H4 (cell line): ENCODE measurements around the gene CBLB. TPM values are rescaled to one million over a fixed set of nuclear protein-coding genes. Genes with fewer than 3 reads are reported as not detected.

Source experiments
- DNase-seq: peaks from one replicate; pipeline ENCODE4 v3.0.0-alpha.2; 2015; ENCODE audit warnings: low spot score
- total RNA-seq: library from RNA; depleted of rRNA; stranded (reverse); fragments of >200 nt; shearing (Covaris generic); gene quantifications from 2 replicates; pipeline ENCODE4 v1.2.3, GENCODE V29; 2014

The CBLB gene
- total RNA-seq, 1 experiment from 2014 or later = 22.5 TPM

DNA sequence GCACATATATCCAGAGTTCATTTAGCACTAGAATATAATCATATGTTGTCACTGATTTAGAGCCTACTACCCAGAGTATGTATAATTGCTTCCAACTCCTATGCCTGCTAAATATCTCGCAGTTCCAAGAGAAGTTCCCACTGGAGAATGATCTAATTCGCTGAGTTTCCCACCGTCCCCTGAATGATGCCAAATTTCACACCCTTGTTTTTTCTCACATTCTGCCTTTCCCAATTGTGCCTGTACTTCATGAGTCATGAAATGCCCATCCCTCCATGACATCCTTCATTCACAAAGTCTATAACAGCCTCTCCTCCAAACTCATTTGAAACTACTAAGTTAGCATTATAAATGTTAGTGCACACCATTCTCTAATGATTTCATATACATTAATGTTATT lies 177.2 kb downstream of the CBLB start:
- DNase-seq = no peak

DNA sequence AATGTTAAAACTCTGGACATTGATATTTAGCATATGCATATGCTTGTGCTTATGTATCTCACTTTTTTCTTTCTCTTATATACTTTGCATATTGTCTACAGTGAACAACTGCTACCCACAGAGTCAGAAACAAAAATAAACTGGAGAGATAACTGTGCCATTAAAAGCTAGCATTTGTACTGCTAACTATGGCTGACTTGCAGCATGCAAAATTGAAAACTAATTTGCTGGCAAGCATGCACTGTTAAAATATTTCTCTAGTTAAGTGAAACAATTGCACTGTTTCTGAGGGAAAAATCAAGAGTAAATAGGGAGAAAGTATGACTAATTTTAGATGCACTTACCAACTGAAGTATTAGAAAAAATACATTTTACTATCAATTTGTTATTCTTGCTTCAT lies 177.8 kb downstream of the CBLB start:
- DNase-seq = no peak

- no peak for DNase-seq
Observed at GRCh38 chr3:105688821-105689220, 180.0 kb downstream of the CBLB start.

DNA sequence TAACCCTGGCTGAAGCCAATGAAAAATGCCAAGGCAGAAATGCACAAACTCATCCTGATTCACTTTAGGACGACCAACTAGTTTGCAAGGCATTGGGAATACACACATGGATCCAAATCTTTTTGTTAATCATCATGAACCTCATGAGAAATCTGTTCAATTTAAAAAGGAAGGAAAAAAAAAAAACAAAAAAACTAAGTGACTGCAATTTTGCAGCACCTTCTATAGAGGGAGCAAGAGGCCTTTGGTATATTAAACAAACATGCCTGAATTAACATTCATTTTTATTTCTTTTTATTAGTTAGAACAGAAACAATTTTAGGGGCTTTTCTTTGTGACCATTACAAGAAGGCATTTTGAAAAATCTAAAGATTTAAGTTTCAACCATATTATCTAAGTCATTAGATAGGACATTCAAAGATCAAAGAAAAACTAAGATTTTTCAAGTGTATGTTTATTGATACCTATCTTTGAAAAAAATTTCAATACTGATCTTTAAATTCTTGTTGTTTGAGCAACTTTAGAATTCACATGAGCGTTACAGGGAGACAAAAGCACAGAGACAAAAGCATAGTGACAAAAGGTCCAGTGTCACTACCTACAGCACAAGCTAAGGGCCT lies 182.4 kb downstream of the CBLB start:
- DNase-seq = peak; percentile 22

DNA sequence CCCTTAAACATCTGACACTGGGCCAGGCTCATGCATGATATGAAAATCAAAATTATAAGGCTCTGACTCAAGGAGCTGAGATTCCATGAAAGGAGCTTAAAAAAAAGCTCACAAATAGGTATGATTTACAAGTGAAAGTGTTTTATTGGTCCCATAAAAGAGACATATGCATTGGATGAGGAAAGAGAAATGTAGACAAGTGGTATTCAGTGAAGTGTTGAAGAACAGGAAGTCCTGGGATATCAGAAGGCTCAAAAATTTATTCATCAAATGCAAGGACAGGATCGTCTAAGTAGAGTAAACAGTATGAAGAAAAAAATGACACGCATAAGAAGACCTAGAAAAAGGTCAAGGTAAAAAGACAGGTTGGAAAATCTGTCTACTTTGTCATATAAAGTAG lies 188.9 kb downstream of the CBLB start:
- no peak for DNase-seq

DNA sequence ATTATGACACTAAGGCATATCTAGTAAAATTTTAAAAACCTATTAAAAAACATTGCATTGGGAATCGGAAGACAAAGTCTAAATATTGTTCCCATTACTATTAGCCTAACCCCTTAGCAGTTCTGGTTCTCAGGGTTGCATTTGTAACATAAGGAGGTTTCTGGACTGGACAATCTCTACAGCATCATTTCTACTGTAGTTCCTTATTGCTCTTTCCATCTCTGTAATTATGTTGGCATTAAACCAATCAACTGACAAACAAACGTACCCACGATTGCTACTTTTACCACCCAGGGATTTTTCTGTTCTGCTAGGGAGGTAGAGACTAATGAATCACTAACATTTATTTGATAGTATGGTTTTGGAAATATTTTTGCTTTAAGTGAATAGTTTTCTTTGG lies 190.8 kb downstream of the CBLB start:
- no peak for DNase-seq

DNA sequence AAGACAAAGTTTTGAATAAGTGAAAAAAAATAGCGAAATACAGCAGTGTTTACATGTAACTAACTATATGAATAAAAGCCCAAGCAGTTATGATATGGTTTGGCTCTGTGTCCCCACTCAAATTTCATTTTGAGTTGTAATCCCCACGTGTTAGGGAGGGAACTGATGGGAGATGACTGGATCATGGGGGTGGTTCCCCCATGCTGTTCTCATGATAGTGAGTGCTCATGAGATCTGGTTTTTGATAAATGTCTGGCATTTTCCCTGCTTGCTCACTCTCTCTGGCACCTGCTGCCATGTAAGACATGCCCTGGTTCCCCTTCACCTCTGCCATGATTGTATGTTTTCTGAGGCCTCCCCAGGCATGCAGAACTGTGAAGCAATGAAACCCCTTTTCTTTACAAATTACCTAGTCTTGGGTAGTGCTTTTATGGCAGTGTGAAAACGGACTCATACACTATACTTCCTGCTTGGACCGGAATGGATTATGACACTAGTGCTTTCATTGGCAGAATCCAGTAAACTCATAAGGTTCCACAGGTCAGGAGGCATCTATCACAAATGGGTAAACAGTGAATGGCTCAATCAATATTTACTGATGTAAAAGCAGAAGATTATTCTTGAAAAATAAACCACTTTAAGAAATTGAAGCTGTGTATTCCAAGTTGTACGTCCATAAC lies 192.1 kb downstream of the CBLB start:
- DNase-seq = no peak

DNA sequence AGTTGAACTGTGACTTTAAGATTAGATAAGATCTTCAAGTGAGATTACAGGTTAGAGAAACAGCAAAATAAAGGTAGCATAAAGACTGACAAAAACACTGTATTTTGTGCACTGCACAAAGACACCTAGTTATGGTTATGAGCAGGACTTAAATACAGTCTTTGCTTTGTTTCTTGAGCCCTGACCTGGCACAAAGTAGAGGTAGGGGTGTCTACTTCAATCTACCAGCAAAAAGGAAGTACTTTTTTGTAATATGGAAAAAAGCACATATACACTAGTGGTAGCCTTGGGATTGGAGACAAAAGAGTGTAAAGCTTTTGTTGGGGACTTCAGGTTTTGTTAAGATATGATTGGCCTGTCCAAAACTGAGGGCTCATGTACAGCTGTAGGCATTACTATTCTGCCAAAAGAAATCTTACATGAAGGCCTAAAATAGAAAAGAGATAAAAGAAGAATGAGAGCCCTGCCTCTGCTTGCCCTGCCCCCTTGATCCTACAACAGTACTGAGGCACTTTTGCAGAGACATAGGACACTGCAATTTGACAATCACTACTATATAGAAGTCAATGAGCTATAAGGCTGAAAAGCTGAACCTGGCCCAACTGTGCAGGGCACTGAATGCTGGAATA lies 194.3 kb downstream of the CBLB start:
- DNase-seq = no peak

DNA sequence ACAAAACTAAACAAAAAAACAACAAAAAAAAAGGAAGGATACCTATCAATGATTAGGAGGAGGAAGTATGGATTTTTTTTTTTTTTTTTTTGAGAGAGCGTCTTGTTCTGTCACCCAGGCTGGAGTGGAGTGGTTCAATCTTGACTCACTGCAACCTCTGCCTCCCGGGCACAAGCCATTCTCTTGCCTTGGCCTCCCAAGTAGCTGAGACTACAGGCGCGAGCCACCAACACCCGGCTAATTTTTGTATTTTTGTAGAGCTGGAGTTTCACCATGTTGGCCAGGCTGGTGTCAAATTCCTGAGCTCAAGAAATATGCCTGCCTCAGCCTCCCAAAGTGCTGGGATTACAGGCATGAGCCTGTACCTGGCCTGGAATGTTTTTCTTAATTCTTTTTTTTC lies 195.8 kb downstream of the CBLB start:
- no peak for DNase-seq

DNA sequence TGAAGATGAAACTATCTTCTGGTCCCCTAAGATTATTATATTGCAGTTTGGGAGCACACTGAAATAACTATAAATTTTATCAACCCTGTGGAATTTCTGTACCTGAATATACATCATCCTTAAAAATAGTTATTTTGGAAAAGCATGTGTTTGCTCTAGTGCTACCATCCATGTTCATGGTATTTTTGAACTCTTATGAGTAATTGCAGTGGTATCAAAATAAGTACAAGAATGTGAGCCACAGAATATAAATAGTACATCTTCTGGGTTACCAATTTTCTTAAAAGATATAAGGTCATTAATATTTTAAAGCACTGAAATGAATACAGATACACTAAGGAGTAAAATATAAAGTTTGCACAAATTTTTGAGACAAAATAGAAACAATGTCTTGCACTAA lies 206.5 kb downstream of the CBLB start:
- no peak for DNase-seq

DNA sequence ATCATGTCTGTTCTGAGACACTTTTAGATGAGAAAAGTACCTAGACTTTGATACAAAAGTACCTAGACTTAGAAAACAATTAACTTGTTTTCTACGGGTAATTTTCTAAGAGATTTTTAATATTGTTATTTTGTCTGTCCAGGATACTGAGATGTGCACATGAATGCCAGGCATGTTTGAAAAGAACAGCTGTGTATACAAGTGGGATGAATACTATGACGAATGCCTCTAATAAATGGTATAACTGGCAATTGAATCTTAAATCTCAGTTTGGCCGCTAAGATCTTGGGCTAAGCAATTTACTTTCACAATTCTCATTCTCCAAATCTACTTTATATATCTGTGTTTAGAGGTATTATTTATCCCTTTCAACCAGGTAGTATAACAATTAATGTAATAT lies 207.4 kb downstream of the CBLB start:
- no peak for DNase-seq

- no peak for DNase-seq
Observed at GRCh38 chr3:105656651-105657504, 211.9 kb downstream of the CBLB start.

GRCh38 chr3:105653868-105654267 lies 214.9 kb downstream of the CBLB start:
- no peak for DNase-seq

- DNase-seq = no peak
Observed at GRCh38 chr3:105653166-105653565, 215.6 kb downstream of the CBLB start.

GRCh38 chr3:105649480-105649879 lies 219.3 kb downstream of the CBLB start:
- DNase-seq = no peak

GRCh38 chr3:105647047-105647446 lies 221.8 kb downstream of the CBLB start:
- peak; percentile 88 for DNase-seq

GRCh38 chr3:105639131-105639530 lies 229.7 kb downstream of the CBLB start:
- DNase-seq = no peak

DNA sequence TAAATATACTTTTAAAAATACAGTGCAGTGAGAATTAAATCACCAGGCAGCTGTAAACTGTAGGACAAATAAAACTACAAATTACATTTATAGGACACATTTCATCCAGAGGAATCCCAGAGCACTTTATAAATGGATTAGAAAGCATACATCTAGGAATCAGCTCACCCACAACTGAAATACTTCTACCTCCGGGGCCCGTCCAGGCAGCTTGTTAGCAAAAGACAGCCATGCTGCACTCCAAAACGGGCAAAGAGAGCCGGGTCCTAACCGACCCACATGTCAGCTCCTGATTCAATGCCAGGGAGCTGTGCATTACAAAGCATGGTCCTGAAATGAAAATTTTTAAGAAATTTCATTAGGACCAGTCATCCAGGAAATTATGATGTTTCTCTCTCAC lies 234.1 kb downstream of the CBLB start:
- no peak for DNase-seq

DNA sequence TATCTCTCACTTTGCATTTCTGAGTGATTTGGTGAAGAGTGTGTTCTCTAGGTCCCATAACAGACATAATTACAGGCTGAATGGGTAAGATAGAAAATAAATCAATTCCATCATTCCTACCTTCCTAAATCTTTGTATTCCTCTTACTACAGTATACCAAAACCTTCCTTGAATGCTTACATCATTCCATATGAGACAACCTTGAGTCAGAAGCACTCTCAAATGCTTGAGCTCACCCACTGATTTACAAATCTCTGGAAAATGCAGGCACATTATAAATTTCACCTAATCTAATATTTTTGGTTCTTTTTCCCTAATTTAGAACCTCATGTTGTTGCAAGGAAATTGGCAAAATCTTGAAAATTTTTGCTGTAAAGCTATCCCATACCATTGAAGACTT lies 239.1 kb downstream of the CBLB start:
- no peak for DNase-seq

DNA sequence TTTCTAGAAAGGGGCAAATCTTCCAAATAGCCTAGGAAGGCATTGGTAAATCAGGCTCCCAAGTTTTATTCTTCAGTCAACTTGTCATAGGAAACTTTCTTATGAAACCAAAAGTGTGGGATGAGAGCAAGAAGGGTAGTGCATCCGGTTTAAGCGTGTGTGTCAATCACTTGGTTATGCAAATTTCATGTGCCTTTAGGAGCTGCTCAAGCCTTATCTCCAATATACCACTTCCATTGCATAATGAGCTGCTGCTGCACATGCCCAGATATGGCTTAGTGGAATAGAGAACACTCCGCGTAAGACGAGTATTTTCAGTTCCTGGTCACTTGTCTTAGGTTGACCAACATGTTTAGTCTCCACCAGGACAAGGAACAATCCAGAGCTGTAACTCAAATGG lies 242.1 kb downstream of the CBLB start:
- DNase-seq = no peak

DNA sequence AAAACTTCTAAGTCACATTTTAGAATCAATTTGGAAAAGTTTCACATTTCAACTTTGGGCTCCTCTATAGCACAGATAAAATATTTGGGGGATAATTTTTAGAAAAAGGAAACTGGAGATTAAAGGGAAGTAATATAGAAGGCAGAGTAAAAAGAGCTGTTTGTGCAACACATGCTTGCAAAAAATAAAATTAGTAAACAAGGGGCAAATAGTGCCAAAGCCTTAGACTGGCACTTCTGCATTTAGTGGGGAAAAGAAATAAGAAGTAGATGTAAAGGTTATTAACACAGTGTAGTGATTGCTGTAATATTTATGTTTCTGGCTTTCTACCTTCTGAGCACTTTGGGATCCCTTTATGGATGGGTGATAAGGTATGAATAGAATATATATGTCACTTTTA lies 246.6 kb downstream of the CBLB start:
- DNase-seq = no peak

- DNase-seq = peak; percentile 29
Observed at GRCh38 chr3:105620236-105620635, 248.6 kb downstream of the CBLB start.

DNA sequence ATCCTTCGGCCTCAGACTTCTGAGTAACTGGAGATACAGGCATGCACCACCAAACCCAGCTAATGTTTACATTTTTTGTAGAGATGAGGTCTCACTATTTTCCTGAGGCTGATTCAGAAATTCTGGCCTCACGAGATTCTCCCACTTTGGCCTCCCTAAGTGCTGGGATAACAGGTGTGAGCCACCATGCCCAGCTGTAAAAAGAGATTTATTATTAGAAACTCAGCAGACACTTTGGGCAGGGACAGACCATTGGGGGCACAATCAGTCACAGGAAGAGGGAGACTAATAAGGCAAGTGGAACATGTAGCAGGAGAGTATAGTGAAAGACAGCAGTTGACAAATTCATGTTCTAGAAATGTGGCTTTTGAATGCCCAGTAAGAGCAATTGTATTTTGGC lies 249.2 kb downstream of the CBLB start:
- DNase-seq = no peak
